ENCODE data around the gene VRK3.
"Not testable (repeated sequence)": the region's sequence is repeated elsewhere in the genome, so short reads cannot be mapped to it uniquely, and the experiment has no call there.

VRK3 gene

GRCh38 chr19:49977881-49978280 is 47.3 kb downstream of the VRK3 start:
- no peak for TF ChIP-seq CTCF (IDR thresholded peaks at IDR 0.05; ENCODE audit: extremely low read depth, missing control alignments)
- DNase-seq (ENCODE audit: low spot score), result no peak

- DNase-seq (ENCODE audit: low spot score), result no peak
- TF ChIP-seq CTCF (IDR thresholded peaks at IDR 0.05; ENCODE audit: extremely low read depth, missing control alignments), result no peak
Measured at GRCh38 chr19:49977076-49977475, 48.1 kb downstream of the VRK3 start.

GRCh38 chr19:49976496-49976895 is 48.7 kb downstream of the VRK3 start:
- DNase-seq (ENCODE audit: low spot score), result no peak
- TF ChIP-seq CTCF (IDR thresholded peaks at IDR 0.05; ENCODE audit: extremely low read depth, missing control alignments), result no peak

GRCh38 chr19:49975051-49975450 is 50.1 kb downstream of the VRK3 start:
- DNase-seq (ENCODE audit: low spot score), result no peak
- TF ChIP-seq CTCF (IDR thresholded peaks at IDR 0.05; ENCODE audit: extremely low read depth, missing control alignments), result no peak

- TF ChIP-seq CTCF (IDR thresholded peaks at IDR 0.05; ENCODE audit: extremely low read depth, missing control alignments), result no peak
- no peak for DNase-seq (ENCODE audit: low spot score)
Measured at GRCh38 chr19:49973987-49974386, 51.2 kb downstream of the VRK3 start.

- no peak for TF ChIP-seq CTCF (IDR thresholded peaks at IDR 0.05; ENCODE audit: extremely low read depth, missing control alignments)
Measured at GRCh38 chr19:49972841-49973240, 52.3 kb downstream of the VRK3 start.

GRCh38 chr19:49971991-49972411 is 53.2 kb downstream of the VRK3 start:
- no peak for DNase-seq (ENCODE audit: low spot score)
- no peak for TF ChIP-seq CTCF (IDR thresholded peaks at IDR 0.05; ENCODE audit: extremely low read depth, missing control alignments)

More at GRCh38 chr19:49972841-49973240, 52.3 kb downstream of the VRK3 start:
- DNase-seq (ENCODE audit: low spot score), result no peak

- DNase-seq (ENCODE audit: low spot score), result not testable (repeated sequence)
Measured at GRCh38 chr19:49969355-49969754, 55.8 kb downstream of the VRK3 start.
